Activated CD4-positive, alpha-beta T cell treated with anti-CD3 and anti-CD28 coated beads, Interleukin-2, amount 50 U/mL, for 24 hours (primary cell): Measurements from ENCODE around the gene ZNF14.
"Not testable (repeated sequence)": the region's sequence is repeated elsewhere in the genome, so short reads cannot be mapped to it uniquely, and the experiment has no call there.

Experiments used
- DNase-seq, 2 donors: peaks; one replicate each; pipeline ENCODE4 v3.0.0-alpha.2; 2020; ENCODE audit warnings: low read depth in 1 of 2, low spot score in 1 of 2

Gene ZNF14

DNA sequence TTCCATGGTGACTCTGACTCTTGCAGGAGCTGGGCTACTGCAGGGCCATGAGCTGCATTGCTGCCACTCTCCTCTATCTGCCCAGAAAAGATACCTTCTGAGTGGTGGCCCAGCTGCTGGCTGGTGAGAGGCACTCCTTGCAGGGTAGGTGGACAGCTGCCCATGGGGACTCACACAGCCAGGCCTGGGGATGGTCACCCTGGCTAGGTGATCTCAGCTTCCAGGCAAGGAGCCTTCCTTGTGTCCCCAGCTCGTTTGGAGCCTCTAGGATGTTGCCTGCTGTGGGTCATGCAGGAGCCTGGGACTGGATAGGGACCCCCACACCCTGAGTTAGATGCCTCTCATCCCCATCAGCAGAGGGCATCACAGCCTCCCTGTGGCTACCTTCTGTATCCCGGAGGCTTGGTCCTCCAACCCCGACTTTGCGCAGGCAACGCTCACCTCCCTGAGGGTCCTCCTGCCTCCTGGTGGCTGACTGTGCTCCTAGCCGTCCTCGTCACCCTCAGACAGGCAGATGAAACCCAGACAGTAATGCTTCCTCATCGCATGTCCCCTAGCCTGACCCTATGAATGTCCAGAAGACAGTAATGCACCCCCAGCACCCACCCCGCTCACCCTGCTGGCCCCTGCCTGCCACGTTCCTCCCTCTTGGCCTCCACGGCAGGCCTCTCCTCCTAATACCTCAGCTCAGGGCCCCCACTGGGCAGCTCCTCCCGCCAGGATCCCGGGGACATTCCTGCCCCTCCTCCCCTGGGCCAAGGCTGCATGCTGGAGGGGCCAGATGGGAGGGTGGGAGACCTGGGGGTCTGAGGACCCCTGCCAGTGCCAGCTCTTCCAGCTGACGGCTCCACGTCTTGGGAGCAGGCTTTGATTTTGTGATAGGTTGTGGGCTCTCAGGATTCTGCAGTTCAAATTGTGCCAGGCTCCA is 13.6 kb upstream of the ZNF14 start:
- no peak for DNase-seq

DNA sequence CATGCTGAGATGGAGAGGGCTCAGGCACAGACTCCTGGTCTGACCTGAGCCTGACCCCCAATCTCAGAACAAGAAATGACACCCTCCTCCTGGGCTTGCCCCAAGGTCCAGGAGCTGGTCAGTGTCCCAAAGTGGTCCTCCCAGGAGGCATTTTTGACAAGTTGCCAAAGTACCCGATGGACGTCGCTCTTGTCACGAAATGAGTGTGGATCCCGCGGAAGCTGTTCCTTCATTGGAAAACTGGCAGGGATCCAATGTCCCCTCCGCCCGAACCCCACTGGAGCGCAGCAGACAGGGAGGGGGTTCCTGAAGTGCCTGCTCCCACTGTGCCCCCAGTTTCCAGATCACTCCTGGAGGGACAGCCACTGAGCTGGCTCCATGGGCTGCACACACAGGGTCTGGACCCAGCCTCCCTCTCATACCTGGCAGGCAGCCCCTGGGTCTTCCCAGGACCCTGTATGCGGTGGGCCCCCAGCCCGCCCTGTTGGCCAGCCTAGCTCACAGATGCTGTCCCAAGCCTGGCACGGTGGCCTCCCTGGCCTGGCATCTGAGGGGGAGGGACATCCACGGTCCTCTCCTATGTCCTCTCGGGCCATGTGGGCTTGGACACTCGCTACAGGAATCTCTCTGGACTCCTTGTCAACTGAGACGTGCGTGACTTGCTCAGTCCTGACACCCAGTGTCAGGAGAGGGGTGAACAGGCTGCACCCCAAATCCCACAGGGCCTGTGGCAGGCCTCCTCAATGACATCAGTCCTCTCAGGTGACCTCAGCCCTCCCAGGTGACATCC is 12.8 kb upstream of the ZNF14 start:
- DNase-seq: no peak

DNA sequence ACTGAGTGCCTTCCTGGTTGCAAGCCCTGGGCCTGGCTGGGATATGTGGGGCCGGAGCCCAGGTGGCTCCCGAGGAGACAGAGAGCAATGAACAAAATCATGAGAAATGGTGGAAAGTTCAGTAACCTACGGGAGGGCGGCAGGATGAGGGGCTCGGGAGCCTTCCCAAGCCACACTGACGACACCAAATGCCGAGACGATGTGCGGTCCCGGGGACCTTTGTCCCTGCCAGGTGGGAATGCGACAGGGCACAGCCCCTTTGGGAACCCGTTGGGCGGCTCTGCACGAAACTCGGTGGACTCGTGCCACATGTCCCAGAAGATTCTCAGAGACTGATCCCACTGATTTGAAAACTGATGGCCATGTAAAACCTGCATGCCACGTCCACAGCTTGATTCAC is 11.7 kb upstream of the ZNF14 start:
- no peak for DNase-seq

DNA sequence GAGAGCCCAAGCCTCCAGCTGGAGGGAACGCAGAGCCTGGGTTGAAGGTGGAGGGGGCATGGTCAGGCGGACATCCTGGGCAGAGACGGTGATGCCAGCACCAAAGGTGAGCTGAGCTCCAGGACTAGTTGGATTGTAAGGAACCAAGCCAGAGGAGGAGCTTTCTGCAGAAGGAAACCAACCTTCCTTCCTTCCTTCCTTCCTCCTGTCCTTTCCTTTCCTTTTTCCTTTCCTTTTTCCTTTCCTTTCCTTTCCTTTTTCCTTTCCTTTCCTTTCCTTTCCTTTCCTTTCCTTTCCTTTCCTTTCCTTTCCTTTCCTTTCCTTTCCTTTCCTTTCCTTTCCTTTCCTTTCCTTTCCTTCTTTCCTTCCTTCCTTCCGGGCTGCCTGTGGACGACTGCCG is 11.0 kb upstream of the ZNF14 start:
- DNase-seq: not testable (repeated sequence)

DNA sequence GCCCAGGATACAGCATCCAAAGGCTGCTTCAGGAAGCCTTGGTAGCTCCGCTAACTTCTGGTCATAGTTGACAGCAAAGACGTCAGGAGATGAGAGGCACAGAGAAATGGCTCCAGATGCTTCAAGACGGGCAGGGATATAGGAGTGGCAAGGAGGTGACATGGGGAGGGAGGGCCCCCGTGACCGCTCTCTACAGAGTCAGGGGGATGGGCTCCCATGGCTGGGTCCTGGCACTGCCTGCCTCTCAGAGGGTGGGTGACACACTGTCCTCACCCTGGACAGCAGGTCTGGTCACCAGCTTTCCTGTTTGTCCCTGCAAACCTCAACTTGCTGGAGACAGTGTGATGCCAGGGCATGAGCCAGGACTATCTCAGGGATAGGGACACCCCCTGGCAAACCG is 10.3 kb upstream of the ZNF14 start:
- DNase-seq: no peak

DNA sequence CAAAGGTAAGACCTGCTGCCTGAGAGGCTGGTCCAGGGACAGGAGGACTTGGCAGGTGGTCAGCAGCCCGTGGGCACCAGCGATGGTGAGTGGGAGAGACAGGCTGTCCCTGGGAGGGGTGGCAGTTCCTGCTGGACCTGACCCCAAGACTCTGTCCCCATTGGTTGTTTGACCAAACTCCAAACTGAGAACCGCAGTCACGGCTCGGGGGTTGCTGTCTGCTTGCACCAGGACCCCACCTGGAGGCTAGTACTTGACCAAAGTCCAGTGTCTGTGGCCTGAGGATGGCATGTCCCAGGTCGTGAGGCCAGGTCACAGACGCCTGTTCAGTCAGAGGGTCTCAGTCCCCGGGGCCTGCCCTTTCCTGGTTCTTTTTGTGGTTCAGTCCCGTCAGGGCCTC is 9.9 kb upstream of the ZNF14 start:
- DNase-seq: no peak

DNA sequence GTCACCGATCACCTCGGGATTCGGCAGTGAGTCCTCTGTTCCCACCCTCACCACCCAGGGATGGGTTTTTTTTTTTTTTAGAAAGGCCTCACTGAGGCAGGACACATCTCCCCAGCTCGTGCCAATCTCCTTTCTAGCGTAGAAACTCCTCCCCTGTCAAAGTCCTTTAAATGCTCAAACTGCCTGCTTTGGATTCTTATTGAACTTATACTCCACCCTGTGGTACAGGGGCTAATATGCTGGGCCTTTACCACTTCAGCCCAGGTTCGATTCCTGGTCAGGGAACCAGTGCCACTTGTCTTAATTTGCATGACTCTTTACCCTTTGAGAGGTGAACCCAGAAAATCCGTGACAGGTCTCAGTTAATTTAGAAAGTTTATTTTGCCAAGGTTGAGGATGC is 8.3 kb upstream of the ZNF14 start:
- DNase-seq: no peak

DNA sequence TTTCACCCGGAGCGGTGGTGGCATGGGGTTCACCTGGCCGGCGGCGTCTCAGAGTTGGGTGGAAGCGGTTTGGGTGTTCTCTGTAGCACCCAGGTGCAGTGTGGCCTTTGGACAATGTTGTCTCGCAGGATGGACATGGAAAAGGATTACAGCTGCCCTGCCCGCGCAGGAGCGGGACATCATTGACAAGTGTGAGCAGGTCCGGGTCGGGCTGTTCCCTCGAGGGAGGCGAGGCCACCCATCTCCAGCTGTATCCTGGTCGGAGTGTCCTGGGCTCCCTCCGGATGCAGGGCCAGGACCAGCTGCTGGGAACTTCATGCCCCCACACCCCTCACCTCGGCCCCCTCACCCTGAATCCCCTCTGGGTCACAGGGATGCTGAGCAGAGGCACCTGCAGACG is 7.8 kb upstream of the ZNF14 start:
- no peak for DNase-seq

DNA sequence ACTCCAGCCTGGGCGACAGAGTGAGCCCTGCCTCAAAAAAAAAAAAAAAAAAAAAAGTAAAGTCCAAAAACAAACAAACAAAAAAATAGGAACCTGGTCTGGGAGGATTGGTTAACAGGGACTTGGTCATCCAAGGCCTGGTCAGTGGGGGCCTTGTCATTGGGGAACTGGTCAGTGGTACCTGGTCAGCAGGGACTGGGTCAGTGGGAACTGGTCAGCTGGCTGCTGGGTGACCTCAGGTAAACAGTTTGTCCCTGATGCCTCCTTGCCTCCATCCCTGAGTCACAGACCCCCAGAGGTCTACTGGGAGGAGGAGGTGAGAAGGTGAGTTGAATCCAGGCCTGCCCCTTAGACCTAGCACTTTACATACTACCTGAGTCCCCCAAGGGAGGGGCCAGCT is 5.7 kb upstream of the ZNF14 start:
- DNase-seq: no peak

DNA sequence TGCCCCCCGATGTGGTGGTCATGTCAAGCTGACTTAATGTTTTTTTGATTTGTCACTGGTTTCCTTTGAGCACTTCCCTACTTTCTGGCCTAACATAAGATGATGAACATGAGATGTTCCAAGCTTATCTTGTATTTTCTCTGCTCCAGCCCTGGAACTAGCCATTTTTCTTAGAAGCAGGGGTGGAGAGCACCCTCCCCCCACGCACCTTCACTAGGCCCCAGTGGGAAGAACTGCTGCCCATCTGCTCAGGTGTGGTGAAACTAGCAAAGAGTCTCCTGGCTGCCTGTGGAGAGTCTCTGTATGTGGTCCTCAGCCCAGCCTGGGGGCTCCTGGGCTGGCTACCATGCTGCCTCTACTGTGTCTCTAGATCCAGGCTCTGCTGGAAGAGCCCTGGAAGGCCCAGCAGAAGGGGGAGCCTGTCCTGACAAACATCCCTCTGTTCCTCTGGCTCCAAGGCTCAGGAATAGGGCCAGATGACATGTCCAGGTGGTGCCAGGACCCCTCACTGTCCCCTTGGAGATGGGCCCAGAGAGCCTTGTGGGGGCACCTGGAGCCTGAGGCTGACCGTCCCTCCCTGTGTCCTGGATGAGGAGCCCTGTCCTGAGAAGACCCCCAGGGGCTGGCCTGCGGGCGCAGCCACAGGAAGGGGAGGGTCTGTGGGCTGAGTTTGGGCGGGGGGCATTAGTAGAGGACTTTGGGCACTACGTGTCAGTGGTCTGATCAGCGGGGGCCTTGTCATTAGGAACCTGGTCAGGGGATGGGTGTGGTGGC is 4.8 kb upstream of the ZNF14 start:
- DNase-seq: no peak

DNA sequence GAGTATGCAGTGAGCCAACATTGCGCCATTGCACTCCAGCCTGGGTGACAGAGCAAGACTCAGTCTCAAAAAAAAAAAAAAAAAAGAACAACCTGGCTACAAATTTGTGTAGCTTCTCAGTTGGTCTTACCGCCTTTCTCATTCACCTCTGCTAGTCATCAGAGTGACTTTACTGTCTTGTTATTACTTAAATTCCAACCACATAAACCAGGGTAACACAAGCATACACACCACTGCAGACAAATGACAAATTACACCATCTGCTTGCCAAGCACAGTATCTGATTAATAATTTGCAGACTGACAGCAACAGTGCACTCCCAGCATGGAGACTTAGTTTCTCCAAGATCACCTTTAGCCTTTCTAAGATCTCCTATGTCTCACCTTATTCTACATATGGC is 11.0 kb downstream of the ZNF14 start:
- DNase-seq: no peak

DNA sequence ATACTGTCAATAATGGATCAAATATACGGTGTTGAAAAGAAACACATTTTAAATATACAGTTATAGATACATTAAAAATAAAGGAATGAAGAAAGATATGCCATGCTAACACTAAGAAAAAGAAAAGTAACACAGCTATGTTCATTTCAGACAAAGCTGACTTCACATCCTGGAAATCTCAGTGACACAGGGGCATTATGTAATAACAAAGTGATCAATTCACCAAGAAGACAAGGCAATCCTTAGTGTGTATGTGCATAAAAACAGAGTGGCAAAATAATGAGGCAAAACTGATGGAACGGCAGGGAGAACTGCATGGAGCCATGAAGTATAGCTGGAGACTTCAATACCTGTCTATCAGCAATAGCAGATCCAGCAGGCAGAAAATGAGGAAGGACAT is 13.1 kb downstream of the ZNF14 start:
- DNase-seq: no peak

DNA sequence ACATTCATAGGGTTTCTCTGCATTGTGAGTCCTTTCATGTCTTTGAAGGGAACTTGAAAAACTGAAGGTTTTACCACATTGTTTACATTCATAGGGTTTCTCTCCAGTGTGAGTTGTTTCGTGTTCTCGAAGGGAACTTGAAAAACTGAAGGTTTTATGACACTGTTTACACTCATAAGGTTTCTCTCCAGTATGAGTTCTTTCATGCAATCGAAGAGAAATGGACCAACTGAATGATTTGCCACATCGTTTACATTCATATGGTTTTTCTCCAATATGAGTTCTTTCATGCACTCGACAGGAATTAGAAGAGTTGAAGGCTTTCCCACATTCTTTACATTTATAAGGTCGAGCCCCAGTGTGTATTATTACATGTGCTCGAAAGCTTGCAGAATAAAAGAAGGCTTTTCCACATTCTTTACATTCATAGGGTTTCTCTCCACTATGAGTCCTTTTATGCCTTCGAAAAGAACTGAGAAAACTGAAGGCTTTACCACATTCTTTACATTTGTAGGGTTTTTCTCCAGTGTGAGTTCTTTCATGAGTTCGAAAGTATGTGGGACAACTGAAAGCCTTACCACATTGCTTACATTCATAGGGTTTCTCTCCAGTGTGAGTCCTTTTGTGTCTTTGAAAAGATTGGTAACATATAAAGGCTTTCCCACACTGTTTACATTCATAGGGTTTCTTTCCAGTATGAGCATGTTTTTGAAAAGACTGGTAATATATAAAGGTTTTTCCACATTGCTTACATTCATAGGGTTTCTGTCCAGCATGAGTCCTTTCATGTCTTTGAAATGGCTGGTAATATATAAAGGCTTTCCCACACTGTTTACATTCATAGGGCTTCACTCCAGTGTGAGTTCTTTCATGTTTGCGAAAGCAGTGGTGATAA is 20.7 kb downstream of the ZNF14 start:
- DNase-seq: no peak

DNA sequence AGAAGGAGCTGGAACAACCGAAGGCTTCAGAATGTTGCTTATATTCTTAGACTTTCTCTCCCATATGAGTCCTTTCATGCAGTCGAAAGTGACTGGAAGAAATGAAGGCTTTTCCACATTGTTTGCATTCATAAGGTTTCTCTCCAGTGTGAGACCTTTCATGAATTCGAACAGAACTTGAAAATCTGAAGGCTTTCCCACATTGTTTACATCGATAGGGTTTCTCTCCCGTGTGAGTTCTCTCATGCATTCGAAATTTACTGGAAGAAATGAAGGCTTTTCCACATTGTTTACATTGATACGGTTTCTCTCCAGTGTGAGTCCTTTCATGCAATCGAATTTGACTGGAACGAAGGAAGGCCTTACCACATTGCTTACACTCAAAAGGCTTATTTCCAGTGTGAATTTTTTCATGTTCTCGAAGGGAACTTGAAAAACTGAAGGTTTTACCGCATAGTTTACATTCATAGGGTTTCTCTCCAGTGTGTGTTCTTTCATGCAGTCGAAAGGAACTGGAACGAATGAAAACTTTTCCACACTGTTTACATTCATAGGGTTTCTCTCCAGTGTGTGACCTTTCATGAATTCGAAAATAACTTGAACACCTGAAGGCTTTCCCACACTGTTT is 21.5 kb downstream of the ZNF14 start:
- no peak for DNase-seq

DNA sequence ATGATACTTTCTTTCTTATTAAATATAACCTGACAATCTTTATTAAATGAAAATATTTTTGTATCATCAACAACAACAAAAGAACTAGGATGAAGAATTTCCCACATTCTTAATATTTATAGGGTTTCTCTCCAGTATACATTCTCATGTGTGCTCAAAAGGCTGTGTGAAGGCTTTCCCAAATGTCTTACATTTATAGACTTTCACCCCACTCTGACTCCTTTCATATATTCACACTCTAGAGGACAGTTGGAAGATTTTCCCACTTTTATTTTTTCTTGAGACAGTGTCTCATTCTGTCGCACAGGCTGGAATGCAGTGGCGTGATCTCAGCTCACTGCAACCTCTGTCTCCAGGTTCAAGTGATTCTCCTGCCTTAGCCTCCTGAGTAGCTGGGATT is 22.4 kb downstream of the ZNF14 start:
- DNase-seq: no peak

DNA sequence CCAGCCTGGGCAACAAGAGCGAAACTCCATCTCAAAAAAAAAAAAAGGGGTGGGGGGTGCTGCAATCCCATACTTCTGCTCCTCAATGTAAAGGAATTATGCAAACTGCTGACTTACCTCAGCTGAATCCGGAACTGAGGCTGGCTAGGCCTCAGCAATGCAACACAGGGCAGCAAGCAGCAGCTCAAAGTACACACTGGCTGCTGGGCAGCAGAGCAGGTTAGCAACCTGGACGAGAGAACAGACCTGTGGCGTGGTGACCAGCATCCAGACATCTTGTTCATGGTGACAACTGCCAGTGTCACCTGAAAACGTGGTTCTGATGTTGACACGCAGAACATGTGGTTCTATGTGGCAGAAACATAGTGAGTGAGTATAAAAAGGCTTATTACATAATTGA is 28.1 kb downstream of the ZNF14 start:
- no peak for DNase-seq

DNA sequence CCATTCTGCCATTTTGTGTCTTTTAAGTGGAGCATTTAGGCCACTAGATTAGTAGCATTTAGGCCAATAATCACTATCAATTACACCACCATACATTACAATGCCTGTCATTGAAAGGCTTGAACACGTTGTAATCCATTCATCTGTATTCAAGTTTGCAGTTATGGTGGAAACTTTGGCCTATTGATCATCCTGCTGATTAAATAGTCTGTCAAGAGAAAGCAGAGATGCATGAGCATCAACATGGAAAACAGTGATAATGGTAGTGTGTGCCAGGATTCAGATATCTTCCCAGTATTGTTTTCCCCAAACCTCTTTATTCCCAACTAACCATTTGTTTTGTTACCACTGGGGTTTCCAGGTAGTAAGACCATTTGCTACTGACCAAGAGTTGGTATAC is 32.4 kb downstream of the ZNF14 start:
- not testable (repeated sequence) for DNase-seq

DNA sequence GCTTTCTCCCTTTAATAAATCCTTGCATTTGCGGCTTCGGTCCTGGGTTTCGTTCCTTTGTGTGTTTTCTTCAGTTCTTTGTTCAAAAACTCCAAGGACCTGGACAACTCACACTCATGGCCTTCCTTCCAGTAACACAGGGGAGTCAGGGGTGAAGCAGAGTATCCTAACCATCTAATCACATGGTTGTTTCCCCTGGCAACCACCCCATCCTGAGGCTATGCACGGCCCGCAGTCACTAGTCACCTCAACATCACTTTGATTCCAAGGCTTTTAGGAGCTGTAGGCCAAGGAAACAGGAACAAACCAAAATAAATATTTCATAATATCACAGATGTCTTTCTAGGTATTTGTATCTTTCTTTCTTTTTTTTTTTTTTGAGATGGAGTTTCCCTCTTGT is 35.3 kb downstream of the ZNF14 start:
- DNase-seq: no peak

DNA sequence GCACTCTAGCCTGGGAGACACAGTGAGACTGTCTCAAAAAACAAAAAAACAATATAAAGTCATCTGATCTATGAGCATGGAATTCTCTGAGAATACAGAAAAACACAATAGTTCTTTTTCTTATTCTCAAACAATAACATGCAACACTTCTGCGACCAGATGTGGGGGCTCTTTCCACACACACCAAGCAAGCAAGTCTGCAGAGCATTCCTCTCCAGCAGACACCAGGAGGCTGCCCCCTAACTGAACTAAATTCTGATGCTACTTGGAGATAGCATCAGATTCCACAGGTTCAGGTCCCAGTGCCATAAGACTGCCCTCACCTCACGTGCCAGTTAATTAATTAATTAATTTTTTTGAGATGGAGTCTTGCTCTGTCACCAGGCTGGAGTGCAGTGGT is 36.5 kb downstream of the ZNF14 start:
- DNase-seq: no peak

DNA sequence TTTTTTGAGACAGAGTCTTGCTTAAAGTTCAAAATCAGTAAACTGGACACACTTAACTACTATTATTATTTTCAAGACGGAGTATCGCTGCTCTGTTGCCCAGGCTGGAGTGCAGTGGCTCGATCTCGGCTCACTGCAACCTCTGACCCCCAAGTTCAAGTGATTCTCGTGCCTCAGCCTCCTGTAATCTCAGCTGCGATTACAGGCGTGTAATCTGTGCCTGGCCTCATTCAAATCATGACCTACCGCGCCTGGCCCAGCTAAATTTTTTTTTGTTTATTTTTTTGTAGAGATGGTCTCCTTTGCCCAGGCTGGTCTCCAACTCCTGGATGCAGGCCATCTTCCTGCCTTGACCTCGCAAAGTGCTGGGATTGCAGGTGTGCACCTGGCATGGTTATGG is 41.2 kb downstream of the ZNF14 start:
- DNase-seq: no peak
